OCI-LY1 (cell line): ENCODE data around the gene METTL1.
A peak's percentile ranks its signal among the peaks of the same experiment; 100 is the strongest.

Source experiments
- H2AFZ ChIP-seq: fragments of 200-600 bp; sonication (generic), shearing (Covaris generic); 2 replicates; pipeline ENCODE4 v1.6.0; 2014; ENCODE audit warnings: antibody characterized with exemption, mild to moderate bottlenecking, low read length
- H3F3A ChIP-seq: fragments of 200-600 bp; sonication (generic), shearing (Covaris generic); 2 replicates; pipeline ENCODE4 v1.6.0; 2014; ENCODE audit warnings: mild to moderate bottlenecking, antibody characterized with exemption, low read length, moderate library complexity; ENCODE audit not compliant: insufficient read depth
- H3K27ac ChIP-seq: fragments of 200-600 bp; sonication (generic); 2 replicates; pipeline ENCODE4 v1.5.1; 2014; ENCODE audit warnings: low read length, mixed run types, mild to moderate bottlenecking, low read depth; ENCODE audit not compliant: poor library complexity, severe bottlenecking
- H3K27me3 ChIP-seq: fragments of 200-600 bp; sonication (generic); 2 replicates; pipeline ENCODE4 v1.6.0; 2014; ENCODE audit warnings: antibody characterized with exemption, mild to moderate bottlenecking, low read length, moderate library complexity; ENCODE audit not compliant: insufficient read depth
- H3K36me3 ChIP-seq: fragments of 200-600 bp; sonication (generic); 2 replicates; pipeline ENCODE4 v1.6.1; 2014; ENCODE audit warnings: mild to moderate bottlenecking, antibody characterized with exemption, low read length, moderate library complexity, mixed read lengths; ENCODE audit not compliant: insufficient read depth
- H3K4me1 ChIP-seq: fragments of 200-600 bp; sonication (generic); 2 replicates; pipeline ENCODE4 v1.5.1; 2014; ENCODE audit warnings: mild to moderate bottlenecking, low read length, moderate library complexity; ENCODE audit not compliant: insufficient read depth, severe bottlenecking
- H3K4me2 ChIP-seq: fragments of 200-600 bp; sonication (generic), shearing (Covaris generic); 2 replicates; pipeline ENCODE4 v1.6.1; 2014; ENCODE audit warnings: low read length
- H3K4me3 ChIP-seq: fragments of 200-600 bp; sonication (generic); 2 replicates; pipeline ENCODE4 v1.5.1; 2014; ENCODE audit warnings: low read length, low read depth, mild to moderate bottlenecking, mixed read lengths; ENCODE audit not compliant: poor library complexity, severe bottlenecking
- H3K79me2 ChIP-seq: fragments of 200-600 bp; shearing (Covaris generic); 2 replicates; pipeline ENCODE4 v1.6.1; 2016; ENCODE audit warnings: mixed run types, low read length, mixed read lengths; ENCODE audit not compliant: insufficient read depth
- H3K9ac ChIP-seq: fragments of 200-600 bp; sonication (generic), shearing (Covaris generic); 2 replicates; pipeline ENCODE4 v1.6.1; 2014; ENCODE audit warnings: mild to moderate bottlenecking, low read length, mixed read lengths
- H3K9me2 ChIP-seq: fragments of 200-600 bp; sonication (generic), shearing (Covaris generic); 2 replicates; pipeline ENCODE4 v1.6.1; 2014; ENCODE audit warnings: low read depth, mild to moderate bottlenecking, low read length, mixed read lengths
- H3K9me3 ChIP-seq: fragments of 200-600 bp; shearing (Covaris generic); 2 replicates; pipeline ENCODE4 v1.6.1; 2014; ENCODE audit warnings: low read length, mixed read lengths
- H4K20me1 ChIP-seq: fragments of 200-600 bp; sonication (generic), shearing (Covaris generic); 2 replicates; pipeline ENCODE4 v1.6.0; 2016; ENCODE audit warnings: mild to moderate bottlenecking, low read length; ENCODE audit not compliant: insufficient read depth
- EZH2 ChIP-seq: fragments of 200-600 bp; sonication (generic), shearing (Covaris generic); IDR thresholded peaks from 2 replicates; pipeline ENCODE4 v1.8.0; 2017; ENCODE audit warnings: borderline replicate concordance, mixed run types, mild to moderate bottlenecking, antibody characterized with exemption, low read length, moderate library complexity, mixed read lengths
- TF ChIP-seq, protein P1 (sequence below): fragments of 200-600 bp; sonication (generic), shearing (Covaris generic); IDR thresholded peaks from 2 replicates; pipeline ENCODE4 v1.5.1; 2017; ENCODE audit warnings: mild to moderate bottlenecking, antibody characterized with exemption, low read length, moderate library complexity, mixed read lengths

METTL1 gene

GRCh38 chr12:57739914-57740538 lies 31.9 kb downstream of the METTL1 start:
- Histone ChIP-seq H3K9ac (no peak overlapping the region), H4K20me1 (no peaks in the 10 kb centered on the region), H3K9me3 (no peaks in the 10 kb centered on the region), H3K79me2 (no peaks in the 10 kb centered on the region), H2AFZ (no peak overlapping the region), H3F3A (no peaks in the 10 kb centered on the region), H3K4me3 (no peak overlapping the region), H3K27me3 (no peaks in the 10 kb centered on the region), H3K4me2 (peak overlapping the region; percentile 82; the same call in 1 of the 2 replicates), H3K27ac (no peak overlapping the region), H3K9me2 (no peaks in the 10 kb centered on the region), H3K4me1 (peaks cover 43% of the 10 kb centered on the region), H3K36me3 (no peaks in the 10 kb centered on the region)
- TF ChIP-seq EZH2 = no peak
- TF ChIP-seq, protein P1, sequence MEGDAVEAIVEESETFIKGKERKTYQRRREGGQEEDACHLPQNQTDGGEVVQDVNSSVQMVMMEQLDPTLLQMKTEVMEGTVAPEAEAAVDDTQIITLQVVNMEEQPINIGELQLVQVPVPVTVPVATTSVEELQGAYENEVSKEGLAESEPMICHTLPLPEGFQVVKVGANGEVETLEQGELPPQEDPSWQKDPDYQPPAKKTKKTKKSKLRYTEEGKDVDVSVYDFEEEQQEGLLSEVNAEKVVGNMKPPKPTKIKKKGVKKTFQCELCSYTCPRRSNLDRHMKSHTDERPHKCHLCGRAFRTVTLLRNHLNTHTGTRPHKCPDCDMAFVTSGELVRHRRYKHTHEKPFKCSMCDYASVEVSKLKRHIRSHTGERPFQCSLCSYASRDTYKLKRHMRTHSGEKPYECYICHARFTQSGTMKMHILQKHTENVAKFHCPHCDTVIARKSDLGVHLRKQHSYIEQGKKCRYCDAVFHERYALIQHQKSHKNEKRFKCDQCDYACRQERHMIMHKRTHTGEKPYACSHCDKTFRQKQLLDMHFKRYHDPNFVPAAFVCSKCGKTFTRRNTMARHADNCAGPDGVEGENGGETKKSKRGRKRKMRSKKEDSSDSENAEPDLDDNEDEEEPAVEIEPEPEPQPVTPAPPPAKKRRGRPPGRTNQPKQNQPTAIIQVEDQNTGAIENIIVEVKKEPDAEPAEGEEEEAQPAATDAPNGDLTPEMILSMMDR = no peak

- peaks cover 43% of the 10 kb centered on the region for H3K4me1 ChIP-seq
- H2AFZ ChIP-seq = no peak overlapping the region
- no peaks in the 10 kb centered on the region for H3K9me3 ChIP-seq
- H3K9me2 ChIP-seq = no peaks in the 10 kb centered on the region
- H3K4me3 ChIP-seq = no peak overlapping the region
- no peaks in the 10 kb centered on the region for H3F3A ChIP-seq
- no peaks in the 10 kb centered on the region for H3K27me3 ChIP-seq
- H4K20me1 ChIP-seq = no peaks in the 10 kb centered on the region
- H3K79me2 ChIP-seq = no peaks in the 10 kb centered on the region
- H3K36me3 ChIP-seq = peaks cover 6% of the 10 kb centered on the region; the same call in 1 of the 2 replicates
- TF ChIP-seq, protein P1 = no peak
- no peak for TF ChIP-seq EZH2
- H3K4me2 ChIP-seq = peak overlapping the region; percentile 15; the same call in 1 of the 2 replicates
- no peak overlapping the region for H3K9ac ChIP-seq
- no peak overlapping the region for H3K27ac ChIP-seq
Measured at GRCh38 chr12:57739387-57739786, 32.5 kb downstream of the METTL1 start.

GRCh38 chr12:57738661-57739237 lies 33.2 kb downstream of the METTL1 start, which contains the start of gene AGAP2:
Gene AGAP2 (minus strand): TSS chr12:57738742. CDS start chr12:57738246, 496 bp downstream.
- TF ChIP-seq EZH2 = no peak
- TF ChIP-seq, protein P1 = no peak
- no peak within 1 kb of the TSS for H3K27ac ChIP-seq
- H3K36me3 ChIP-seq = peaks cover 9% of the 10 kb centered on the region; the same call in 1 of the 2 replicates
- H3K9ac ChIP-seq = no peak within 1 kb of the TSS
- H3K4me2 ChIP-seq = peak within 1 kb of the TSS; percentile 15; the same call in 1 of the 2 replicates
- no peaks in the 10 kb centered on the region for H3K27me3 ChIP-seq
- no peaks in the 10 kb centered on the region for H3K79me2 ChIP-seq
- no peak within 1 kb of the TSS for H2AFZ ChIP-seq
- H3F3A ChIP-seq = no peaks in the 10 kb centered on the region
- H3K9me2 ChIP-seq = no peaks in the 10 kb centered on the region
- no peaks in the 10 kb centered on the region for H4K20me1 ChIP-seq
- H3K4me3 ChIP-seq = no peak within 1 kb of the TSS
- peaks cover 36% of the 10 kb centered on the region for H3K4me1 ChIP-seq
- H3K9me3 ChIP-seq = no peaks in the 10 kb centered on the region
